NOMO-1 treated with DMSO at 0.1 percent for 48 hours (cell line): ENCODE data around the gene ITGA2.
"Not testable (repeated sequence)": the region's sequence is repeated elsewhere in the genome, so short reads cannot be mapped to it uniquely, and the experiment has no call there.

ENCODE experiments used
- DNase-seq: peaks from one replicate; lab custom pipeline; 2025; ENCODE audit not compliant: unreplicated experiment; lab: John Stamatoyannopoulos, UW

The ITGA2 gene

GRCh38 chr5:52989025-52989780 lies at the start of gene ITGA2:
TSS of gene ITGA2 (plus strand) at chr5:52989352. CDS start at chr5:52989469, 117 bp downstream.
- DNase-seq, result no peak

- no peak for DNase-seq
These were observed 45.9 kb upstream of the ITGA2 start for GRCh38 chr5:52943285-52943684.

GRCh38 chr5:52943808-52944207 lies 45.3 kb upstream of the ITGA2 start:
- DNase-seq, result no peak

- no peak for DNase-seq
These were observed 44.1 kb upstream of the ITGA2 start for GRCh38 chr5:52945040-52945439.

GRCh38 chr5:52947208-52947607 lies 41.9 kb upstream of the ITGA2 start:
- DNase-seq, result no peak

GRCh38 chr5:52947851-52948250 lies 41.3 kb upstream of the ITGA2 start:
- no peak for DNase-seq

GRCh38 chr5:52948418-52949076 lies 40.6 kb upstream of the ITGA2 start:
- peak; percentile 65 for DNase-seq

- DNase-seq, result no peak
These were observed 38.5 kb upstream of the ITGA2 start for GRCh38 chr5:52950686-52951085.

GRCh38 chr5:52952483-52952882 lies 36.7 kb upstream of the ITGA2 start:
- DNase-seq, result no peak

- DNase-seq, result no peak
These were observed 33.1 kb upstream of the ITGA2 start for GRCh38 chr5:52956014-52956413.

GRCh38 chr5:52956915-52957747 lies 32.0 kb upstream of the ITGA2 start:
- no peak for DNase-seq

- no peak for DNase-seq
These were observed 27.9 kb upstream of the ITGA2 start for GRCh38 chr5:52961274-52961681.

- DNase-seq, result no peak
These were observed 25.5 kb upstream of the ITGA2 start for GRCh38 chr5:52963636-52964035.

GRCh38 chr5:52964138-52964537 lies 25.0 kb upstream of the ITGA2 start:
- no peak for DNase-seq

- not testable (repeated sequence) for DNase-seq
These were observed 13.0 kb upstream of the ITGA2 start for GRCh38 chr5:52976157-52976556.

GRCh38 chr5:52977264-52977897 lies 11.8 kb upstream of the ITGA2 start:
- no peak for DNase-seq

GRCh38 chr5:52981507-52981906 lies 7.6 kb upstream of the ITGA2 start:
- no peak for DNase-seq

- DNase-seq, result no peak
These were observed 5.2 kb upstream of the ITGA2 start for GRCh38 chr5:52983731-52984636.

- no peak for DNase-seq
These were observed 3.8 kb upstream of the ITGA2 start for GRCh38 chr5:52985306-52985705.

- DNase-seq, result no peak
These were observed 1.3 kb upstream of the ITGA2 start for GRCh38 chr5:52987711-52988331.
